Hair follicular keratinocyte (primary cell): ENCODE results near the gene CCDC92B. TPM values are rescaled to one million over a fixed set of nuclear protein-coding genes. Genes with fewer than 3 reads are reported as not detected.

ENCODE experiments used
- total RNA-seq: library from RNA; depleted of rRNA; stranded (reverse); fragments of >200 nt; gene quantifications from 2 replicates; pipeline ENCODE4 v1.2.3, GENCODE V29; 2015

CCDC92B gene
- 0.04 TPM in 1 of 2 replicates, not detected in the other for total RNA-seq

GRCh38 chr17:2749058-2749783, at the start of gene CCDC92B:
TSS of gene CCDC92B (minus strand) at chr17:2749652. CDS start at chr17:2735145, 14,507 bp downstream.

GRCh38 chr17:2796164-2797125, 47.0 kb upstream of the CCDC92B start, which contains the start of gene RAP1GAP2:
TSS of gene RAP1GAP2 (plus strand) at chr17:2796438. CDS start at chr17:2796528, 90 bp downstream.

GRCh38 chr17:2711608-2712299, 37.7 kb downstream of the CCDC92B start, which contains the start of gene CLUH:
TSS of gene CLUH (minus strand) at chr17:2711764. CDS start at chr17:2711661, 103 bp downstream.

Other genes starting within 250 kb of the CCDC92B start
- gene METTL16, start 237.8 kb downstream of the CCDC92B start, total RNA-seq: 13.7 and 27.8 TPM in 2 replicates
- gene PAFAH1B1, start 156.0 kb downstream of the CCDC92B start, total RNA-seq: 46.5 and 64.3 TPM in 2 replicates
- gene CLUH, start 37.9 kb downstream of the CCDC92B start, total RNA-seq: 72.5 and 120 TPM in 2 replicates
- gene RAP1GAP2, start 46.8 kb upstream of the CCDC92B start, total RNA-seq: 22.0 and 40.1 TPM in 2 replicates